Activated T-cell treated with anti-CD3 and anti-CD28 coated beads for 24 hours (primary cell): Measurements from ENCODE around the gene CEP57L1.
A peak's percentile ranks its signal among the peaks of the same experiment; 100 is the strongest.
"Not testable (repeated sequence)": the region's sequence is repeated elsewhere in the genome, so short reads cannot be mapped to it uniquely, and the experiment has no call there.

Source experiments
- DNase-seq: peaks from one replicate; pipeline ENCODE4 v3.0.0-alpha.2; 2020; ENCODE audit warnings: low read depth

The CEP57L1 gene

DNA sequence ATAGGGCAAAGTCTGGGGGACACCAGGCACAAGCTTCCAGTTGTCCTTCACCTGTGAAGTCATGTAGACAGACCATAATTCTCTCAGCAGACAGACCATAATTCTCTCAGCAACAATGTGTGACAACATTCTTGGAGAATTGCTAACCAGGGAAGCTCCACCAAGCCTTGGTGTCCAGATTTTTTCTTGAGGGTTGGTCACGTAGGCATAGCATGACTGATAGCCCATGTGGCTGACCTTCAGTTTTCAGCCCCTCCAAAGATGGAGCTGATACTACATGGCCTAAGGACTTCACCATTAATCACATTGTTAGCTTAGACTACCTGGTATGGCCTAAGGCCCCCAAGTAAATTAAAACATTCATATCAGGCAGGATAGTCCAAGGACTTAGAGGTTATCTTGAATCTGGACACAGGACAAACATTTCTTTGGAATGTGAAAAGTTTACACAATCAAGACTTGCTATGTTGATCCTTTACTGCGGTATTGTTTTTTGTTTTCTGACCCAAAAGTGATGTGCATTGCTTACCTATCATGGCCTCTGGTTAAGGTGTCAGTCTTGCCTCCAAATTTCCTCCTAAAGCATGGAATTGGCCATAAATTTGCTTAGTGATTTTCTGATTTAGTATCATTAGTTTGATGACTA lies 76.9 kb downstream of the CEP57L1 start:
- no peak for DNase-seq

GRCh38 chr6:109174916-109175315 lies 79.6 kb downstream of the CEP57L1 start:
- DNase-seq: no peak

GRCh38 chr6:109178921-109179320 lies 83.6 kb downstream of the CEP57L1 start:
- DNase-seq: no peak

DNA sequence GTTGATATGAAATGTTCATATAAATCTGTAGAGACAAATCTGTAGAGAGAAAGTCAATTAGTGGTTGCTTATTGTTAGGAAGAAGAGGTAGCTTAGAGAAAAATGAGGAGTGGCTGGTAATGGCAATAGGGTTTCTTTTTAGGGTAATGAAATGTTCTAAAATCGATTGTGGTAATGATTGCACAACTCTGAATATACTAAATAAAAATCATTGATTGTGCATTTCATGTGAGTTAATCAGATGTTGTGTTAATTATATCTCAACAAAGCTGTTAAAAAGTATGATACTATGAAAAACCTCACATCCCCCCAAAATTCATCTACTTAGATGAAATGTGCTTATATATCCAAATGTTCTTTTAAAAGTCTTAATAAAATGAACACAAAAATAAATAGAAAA lies 84.2 kb downstream of the CEP57L1 start:
- DNase-seq: no peak

DNA sequence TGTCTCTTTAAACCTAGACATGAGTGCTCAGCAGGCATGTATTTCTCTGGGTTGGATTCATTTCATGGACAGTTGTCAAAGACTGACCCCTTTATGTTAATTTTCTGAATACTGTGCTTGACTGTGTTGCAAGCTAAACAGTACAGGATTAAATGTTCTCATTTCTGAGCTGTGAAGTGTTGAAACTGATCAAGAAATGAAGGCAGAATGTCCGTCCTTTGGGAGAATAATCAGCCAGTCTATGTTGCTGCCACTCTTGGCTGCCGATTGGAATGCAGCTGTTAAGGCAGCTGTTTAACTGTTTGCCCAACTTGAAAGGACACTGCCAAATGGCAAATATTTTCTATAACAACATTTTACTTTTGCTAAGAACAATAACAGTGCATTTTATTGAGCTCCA lies 87.3 kb downstream of the CEP57L1 start:
- DNase-seq: no peak

- DNase-seq: no peak
Observed at GRCh38 chr6:109183109-109183650, 87.9 kb downstream of the CEP57L1 start.

DNA sequence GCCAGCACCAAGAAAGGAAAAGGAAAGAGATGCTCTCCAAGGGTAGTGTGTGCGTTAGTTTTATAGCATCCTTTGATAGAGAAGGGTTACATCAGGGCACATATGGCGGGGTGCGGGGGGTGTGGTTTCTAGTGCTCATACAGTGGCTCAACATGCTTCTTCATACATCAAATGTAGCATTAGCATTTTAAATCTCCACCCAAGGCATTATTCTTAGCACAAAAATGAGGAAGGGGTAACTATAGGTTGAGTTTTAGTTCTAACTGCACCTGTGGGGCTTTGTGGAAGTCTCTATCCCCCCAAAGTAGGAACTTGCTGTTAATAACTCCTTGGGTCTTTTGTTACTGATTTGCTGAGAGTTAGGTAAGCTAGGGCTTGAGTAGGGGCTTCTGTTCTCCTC lies 89.3 kb downstream of the CEP57L1 start:
- no peak for DNase-seq

DNA sequence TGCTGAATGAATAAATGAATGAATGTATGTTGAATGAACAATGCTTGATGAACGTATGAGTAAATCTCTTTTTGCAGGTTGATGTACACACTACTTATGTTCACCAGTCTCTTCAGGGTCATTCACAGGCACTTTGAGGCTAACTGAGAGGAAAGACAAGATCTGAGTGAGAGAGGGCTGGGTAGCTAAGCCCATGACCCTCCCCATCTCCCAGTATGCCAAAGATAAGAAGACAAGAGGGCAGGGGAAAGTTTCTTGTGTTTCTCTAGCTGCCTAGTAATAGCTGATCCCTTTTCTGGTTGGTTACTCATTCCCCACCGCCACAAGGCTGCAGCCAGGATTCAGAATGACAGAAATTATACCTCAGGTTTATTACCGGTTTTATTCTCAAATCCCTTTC lies 90.7 kb downstream of the CEP57L1 start:
- no peak for DNase-seq

DNA sequence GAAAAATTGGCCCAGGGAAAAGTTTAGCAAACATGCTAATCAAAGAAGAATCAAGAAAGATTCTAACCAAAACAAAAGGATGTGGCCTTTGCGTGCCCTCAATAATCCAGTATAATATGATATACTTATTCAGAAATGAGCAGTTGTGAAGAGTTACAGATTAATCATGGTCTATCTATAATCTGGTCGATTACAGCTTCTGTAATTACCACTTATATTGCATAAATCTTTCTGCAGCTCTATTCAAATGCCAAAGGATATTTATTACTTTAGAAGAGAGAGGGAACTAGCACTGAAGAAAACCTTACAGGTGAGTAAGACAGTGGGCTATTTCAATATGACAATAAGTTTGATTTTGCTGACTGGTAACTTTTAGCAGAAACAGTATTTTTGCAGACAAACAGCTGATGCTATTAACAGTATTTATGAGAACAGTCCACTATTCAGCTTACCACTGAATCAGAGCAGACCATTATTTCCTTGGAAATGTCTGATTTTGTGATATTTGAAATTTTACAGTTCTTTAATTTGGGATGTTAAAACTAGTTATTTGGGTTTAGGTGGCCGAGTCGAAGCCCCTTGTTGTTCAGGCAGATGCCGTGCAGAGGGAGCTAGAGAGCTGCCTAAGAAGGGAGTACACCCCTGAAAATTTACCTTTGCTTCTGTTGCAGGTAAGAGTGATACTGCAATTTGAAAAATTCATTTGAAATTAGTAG lies 92.2 kb downstream of the CEP57L1 start:
- peak; percentile 37 for DNase-seq

- no peak for DNase-seq
Observed at GRCh38 chr6:109188115-109188411, 92.8 kb downstream of the CEP57L1 start.

DNA sequence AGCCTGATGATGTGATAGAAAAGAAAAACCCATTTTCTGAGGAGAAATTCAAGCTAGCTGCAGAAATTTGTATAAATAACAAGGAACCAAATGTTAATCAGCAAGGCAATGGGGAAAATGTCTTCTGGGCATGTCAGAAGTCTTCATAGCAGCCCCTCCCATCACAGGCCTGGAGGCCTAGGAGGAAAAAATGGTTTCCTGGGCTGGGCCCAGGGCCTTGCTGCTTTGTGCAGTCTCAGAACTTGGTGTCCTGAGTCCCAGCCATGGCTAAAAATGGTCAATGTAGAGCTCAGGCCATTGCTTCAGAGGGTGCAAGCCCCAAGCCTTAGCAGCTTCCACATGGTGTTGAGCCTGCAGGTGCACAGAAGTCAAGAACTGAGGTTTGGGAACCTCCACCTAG lies 96.1 kb downstream of the CEP57L1 start:
- DNase-seq: not testable (repeated sequence)

DNA sequence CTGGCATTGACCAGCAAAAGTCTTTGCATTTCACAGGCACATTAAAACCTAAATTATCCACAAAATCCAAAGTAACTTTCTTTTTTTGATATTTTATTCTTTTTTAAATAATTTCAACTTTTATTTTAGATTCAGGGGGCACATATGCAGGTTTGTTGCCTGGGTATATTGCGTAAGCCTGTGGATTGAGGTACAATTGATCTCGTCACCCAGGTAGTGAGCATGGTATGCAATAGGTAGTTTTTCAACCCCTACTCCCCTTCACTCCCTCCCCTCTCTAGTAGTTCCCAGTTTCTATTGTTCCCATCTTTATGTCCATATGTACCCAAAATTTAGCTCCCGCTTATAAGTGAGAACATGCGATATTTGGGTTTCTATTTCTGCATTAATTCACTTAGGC lies 97.6 kb downstream of the CEP57L1 start:
- no peak for DNase-seq

- no peak for DNase-seq
Observed at GRCh38 chr6:109194880-109195279, 99.6 kb downstream of the CEP57L1 start.

- DNase-seq: no peak
Observed at GRCh38 chr6:109197061-109197460, 101.8 kb downstream of the CEP57L1 start.

- DNase-seq: no peak
Observed at GRCh38 chr6:109202409-109203264, 107.3 kb downstream of the CEP57L1 start.

- DNase-seq: no peak
Observed at GRCh38 chr6:109204511-109204910, 109.2 kb downstream of the CEP57L1 start.

GRCh38 chr6:109212683-109213082 lies 117.4 kb downstream of the CEP57L1 start:
- no peak for DNase-seq
